SIG-M5 (cell line): ENCODE results near the gene NCOA1.
"Not testable (repeated sequence)": the region's sequence is repeated elsewhere in the genome, so short reads cannot be mapped to it uniquely, and the experiment has no call there.

Experiments
- DNase-seq: peaks from one replicate; lab custom pipeline; 2025; lab: John Stamatoyannopoulos, UW

The NCOA1 gene

DNA sequence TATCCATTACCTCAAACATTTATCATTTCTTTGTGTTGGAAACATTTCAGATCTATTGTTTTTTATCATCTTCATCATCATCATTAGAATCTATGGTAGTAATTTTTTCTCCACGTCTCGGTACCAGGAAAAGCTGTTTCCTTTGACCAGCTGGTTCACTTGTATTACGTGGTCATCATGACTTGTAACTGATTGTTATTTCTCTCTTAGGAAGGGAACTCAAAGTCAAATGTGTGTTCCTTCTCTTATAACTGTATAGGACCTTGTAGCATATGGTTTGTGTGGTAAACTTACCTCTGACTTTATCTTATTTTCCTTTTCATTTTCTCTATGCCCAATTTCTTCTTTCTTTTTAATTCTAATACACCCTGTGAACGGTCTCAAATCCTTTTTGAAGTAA lies 16.5 kb downstream of the NCOA1 start:
- no peak for DNase-seq

DNA sequence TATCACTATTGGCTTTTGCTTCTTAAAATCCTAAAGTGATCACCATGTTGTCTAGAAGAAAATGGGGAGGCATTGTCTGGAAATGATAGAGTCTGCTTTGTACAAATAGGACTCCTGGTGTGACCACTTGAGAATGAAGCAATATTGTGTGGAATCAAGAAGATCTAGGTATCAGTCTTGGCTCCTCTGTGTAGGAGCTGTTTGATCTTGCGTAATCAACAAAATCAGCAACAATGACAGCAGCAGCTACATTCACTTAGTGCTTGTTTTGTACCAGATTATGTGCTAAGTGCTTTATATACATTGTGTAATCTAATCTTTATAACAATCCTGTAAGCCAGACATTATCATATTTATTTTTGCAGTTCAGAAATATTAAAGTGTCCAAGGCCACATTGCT lies 17.8 kb downstream of the NCOA1 start:
- no peak for DNase-seq

DNA sequence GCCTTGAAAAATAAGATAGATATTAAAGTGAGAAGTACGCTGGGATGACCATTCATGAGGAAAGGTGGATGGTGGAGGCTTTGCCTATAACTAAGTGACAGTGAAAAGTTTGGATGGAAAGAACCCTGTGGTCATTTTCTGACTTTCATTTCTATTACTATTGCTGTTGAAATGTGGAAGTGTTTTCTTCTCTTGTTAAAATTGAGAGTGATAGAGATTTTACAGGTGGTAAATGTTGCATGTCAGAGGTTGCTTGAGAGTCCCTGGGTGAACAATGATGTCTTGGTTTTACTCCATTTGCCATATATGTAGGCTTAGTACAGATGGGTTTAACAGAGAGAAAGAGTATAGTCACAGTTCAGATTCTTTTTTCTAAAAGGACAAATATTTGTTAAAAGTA lies 18.4 kb downstream of the NCOA1 start:
- no peak for DNase-seq

DNA sequence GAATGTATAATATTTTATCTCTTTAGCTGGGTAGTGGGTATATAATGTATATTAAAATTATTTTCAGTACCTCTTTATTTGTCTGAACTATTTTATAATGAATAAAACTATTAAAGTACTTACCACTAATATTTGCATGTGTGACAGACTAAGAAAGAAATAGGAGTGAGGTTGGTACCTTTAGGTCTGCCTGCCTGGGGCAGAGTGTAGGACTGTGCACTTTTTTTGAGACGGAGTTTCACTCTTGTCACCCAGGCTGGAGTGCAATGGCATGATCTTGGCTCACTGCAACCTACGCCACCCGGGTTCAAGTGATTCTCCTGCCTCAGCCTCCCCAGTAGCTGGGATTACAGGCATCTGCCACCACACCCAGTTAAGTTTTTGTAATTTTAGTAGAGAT lies 18.8 kb downstream of the NCOA1 start:
- DNase-seq: no peak

DNA sequence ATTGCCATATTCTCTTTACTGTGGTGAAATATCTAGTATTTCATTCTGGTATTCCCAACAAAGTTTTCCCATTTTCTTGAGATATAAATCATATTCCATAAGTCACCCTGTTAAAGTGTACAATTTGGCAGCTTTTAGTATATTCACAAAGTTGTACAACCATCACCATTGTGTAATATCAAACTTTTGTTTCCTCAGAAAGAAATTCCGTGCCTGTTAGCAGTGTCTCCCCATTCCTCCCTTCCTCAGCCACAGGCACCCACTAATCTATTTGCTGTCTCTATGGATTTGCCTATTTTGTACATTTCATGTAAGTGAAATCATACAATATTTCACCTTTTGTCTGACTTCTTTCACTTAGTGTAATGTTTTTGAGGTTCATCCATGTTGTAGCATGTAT lies 19.7 kb downstream of the NCOA1 start:
- no peak for DNase-seq

DNA sequence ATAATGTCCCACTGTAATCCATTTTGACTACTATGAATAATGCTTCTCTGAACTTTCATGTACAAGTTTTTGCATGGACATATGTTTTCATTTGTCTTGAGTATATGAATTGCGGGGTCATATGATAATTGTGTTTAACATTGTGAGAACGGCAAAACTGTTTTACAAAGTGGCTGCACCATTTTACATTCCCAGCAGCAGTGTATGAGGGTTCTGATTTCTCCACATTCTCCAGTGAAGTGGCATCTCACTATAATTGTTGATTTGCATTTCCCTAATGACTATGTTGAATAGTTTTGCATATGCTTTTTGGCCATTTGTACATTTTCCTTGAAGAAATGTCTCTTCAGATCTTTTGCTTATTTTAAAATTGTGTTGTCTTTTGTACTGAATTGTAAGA lies 20.1 kb downstream of the NCOA1 start:
- no peak for DNase-seq

DNA sequence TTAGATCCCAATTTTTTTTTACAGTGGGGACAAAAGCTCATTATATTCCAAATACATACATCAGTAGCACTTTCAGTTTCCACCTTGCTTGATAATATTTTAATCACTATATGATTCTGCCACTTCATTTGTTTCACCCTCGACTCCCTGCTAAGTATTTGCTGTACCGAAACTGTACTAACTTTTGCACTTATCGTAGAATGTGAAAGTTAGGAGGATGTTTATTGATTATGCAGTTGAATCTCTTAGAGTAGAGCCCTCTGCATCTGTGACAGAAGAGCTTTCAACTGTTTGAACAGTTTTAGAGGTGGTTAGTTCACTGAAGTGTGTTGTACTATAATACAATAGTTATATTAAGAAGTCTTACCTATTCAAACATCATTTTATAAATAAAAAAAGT lies 20.8 kb downstream of the NCOA1 start:
- no peak for DNase-seq

DNA sequence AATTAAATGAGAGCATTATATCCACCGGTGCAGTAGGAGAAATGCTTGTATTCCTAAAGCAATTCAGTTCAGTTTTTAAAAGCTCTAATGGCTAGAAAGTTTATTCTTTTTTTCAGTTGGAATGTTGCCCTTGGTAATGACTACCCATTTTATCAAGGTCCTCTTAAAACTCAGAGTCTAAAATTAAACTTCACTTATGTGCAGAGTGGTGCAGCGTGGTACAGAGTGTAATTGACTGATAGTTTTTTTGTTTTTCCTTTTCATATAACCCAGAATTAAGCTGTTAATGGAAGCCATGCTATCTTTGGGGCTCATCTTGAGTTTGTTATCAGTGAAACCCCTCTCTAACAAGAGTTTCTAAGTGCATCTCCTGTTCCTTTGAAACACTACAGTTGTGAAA lies 21.4 kb downstream of the NCOA1 start:
- DNase-seq: no peak

DNA sequence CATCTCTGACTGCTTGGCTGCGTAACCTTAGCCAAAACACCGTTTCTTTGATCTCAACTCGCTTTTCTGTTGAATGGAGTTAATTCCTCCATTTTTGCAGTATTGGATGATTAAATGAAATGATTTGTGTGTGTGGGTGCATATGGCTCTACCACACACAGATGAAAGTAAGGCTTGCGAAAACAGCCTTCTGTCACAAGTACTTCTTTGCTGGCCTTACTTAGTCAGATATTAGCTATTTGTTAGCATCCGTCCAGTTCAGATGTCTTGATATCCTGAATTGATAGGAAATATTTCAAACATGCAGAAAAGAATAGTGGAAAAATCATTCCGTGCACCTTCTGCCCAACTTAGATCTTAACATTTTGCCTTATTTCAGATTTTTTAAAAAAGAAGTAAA lies 21.8 kb downstream of the NCOA1 start:
- DNase-seq: no peak

DNA sequence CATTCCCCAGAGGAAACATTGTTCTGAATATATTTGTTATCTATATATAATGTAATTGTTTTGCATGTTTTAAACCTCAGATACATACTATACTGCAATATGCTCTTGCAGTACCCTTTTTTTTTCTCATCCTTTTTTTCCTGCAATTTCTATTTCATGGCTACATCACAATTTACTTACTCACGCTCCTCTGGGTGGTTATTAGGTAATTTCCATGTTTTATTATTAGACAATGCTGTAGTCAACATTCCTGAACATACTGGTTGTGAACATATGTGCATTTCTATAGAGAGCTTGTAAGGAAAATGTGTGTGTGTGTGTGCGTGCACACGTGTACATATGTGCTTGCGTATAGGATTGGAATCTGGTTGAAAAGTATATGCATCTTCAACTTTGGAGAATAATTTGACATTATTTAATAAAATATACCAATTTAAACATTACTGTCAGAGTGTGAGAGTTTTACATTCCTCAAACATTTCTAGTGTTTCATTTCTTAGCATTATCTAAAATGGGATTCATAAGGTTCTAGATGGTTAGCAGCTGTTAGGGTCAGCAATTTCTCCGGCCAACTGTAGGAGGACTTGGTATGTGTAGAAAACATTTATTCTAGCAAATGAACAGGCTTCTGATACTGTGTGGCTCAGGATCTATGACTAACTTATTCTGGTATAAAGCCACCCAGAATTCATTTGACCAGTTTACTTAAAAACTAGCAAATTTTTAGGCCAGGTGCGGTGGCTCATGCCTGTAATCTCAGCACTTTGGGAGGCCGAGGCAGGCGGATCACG lies 22.4 kb downstream of the NCOA1 start:
- DNase-seq: no peak

DNA sequence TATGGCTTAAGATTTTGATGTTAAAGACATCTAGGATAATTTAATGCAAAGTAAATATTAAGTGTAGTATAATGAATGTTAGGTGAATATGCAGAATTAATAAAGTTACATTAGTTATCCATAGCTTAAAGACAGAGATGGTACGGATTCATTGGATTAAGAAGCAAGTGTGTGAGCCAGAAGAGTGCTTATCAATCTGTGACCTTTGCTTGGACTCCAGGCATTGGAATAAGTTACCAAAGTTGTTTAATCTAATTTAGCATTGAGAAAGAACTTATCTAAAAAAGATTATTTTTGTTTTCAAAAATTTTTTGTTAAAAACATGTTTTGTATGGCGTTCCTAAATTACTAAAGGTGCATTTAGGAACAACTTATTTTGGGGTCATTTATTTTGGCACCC lies 23.8 kb downstream of the NCOA1 start:
- no peak for DNase-seq

DNA sequence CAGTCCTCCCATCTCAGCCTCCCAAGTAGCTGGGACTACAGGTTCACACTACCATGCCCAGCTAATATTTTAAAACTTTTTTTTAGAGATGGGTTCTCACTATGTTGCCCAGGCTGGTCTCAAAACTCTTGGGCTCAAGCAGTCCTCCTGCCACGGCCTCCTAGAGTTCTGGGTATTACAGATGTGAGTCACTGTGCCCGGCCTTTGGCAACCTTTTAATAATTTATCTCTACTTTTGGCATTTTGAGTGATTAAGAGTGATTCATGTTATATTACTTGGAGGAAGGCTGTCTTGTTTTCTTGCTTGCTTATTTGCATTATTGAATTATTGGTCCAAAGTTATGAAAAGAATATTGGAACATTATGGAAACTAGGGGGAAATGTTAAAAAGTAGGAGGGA lies 24.3 kb downstream of the NCOA1 start:
- no peak for DNase-seq

DNA sequence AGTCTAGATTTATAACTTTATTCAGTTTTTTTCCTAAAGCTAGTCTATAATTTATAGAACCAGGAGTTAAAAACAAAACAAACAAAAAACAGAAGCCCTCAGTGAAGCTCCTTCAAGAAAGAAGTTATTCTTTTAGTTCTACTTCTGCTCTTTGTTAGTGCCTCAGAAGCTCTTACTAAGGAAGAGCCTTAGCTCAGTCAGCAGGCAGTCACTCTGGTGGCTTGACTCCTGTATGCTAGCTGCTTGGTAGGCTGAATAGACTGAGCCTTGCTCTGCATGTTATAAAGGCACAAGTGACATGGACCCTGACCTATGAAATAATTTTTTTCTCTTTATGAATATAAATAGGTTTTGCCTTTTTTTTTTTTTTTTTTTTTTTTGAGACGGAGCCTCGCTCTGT lies 24.8 kb downstream of the NCOA1 start:
- DNase-seq: no peak

DNA sequence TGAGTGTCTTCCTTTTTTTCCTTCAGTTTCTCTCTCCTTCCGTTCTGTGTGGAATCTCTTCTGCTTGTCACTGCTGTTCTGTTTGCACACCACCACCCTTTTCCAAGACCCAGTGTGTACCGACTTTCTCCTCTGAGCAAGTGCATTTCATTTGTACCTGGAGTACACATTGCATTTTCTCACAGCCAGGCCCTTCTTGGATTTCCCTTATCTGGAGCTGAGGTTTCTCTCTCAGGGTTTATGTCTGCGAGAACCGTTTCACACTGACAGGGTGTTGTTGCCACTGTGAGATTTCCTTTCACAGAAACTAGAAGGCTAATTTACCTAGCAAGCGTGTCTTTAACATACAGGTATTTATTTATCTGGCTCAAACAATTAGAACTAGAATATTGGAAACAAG lies 26.2 kb downstream of the NCOA1 start:
- DNase-seq: no peak

DNA sequence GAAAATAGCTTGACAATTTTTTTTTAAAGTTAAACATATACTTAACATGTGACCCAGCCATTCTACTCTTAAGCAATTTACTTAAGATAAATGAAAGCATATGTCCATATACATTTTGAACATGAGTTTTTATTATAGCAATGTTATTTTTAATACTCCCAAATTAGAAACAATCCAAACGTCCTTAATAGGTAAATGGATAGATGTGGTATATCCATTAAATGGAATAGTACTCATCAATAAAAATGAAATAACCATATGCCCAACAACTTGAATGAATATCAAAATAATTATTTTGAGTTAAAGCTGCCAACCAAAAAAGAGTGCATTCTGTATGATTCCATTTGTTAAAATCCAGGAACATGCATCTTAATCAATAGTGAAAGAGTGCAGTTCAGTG lies 29.1 kb downstream of the NCOA1 start:
- no peak for DNase-seq

DNA sequence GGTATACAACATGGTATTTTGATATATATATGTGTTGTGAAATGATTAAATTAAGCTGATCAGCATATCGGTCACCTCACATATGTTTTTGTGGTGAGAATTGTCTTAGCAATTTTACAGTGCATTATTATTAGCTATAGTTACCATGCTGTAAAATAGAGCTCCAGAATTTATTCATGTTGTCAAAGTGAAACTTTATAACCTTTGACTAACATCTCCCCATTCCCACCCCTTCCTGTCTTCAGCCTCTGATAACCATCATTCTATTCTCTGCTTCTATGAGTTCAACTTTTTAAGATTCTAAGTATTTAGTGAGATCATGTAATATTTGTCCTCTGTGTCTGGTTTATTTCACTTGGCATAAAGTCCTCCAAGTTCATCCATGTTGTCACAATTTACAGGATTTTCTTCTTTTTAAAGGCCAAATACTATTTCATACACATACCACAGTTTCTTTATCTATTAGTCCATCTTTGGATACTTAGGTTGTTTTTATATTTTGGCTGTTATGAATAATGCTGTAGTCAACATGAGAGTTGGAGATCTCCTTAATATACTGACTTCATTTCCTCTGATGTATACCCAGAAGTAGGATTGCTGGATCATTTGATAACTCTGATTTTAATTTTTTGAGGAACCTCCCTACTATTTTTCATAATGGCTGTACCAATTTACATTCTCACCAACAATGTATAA lies 30.3 kb downstream of the NCOA1 start:
- DNase-seq: no peak

DNA sequence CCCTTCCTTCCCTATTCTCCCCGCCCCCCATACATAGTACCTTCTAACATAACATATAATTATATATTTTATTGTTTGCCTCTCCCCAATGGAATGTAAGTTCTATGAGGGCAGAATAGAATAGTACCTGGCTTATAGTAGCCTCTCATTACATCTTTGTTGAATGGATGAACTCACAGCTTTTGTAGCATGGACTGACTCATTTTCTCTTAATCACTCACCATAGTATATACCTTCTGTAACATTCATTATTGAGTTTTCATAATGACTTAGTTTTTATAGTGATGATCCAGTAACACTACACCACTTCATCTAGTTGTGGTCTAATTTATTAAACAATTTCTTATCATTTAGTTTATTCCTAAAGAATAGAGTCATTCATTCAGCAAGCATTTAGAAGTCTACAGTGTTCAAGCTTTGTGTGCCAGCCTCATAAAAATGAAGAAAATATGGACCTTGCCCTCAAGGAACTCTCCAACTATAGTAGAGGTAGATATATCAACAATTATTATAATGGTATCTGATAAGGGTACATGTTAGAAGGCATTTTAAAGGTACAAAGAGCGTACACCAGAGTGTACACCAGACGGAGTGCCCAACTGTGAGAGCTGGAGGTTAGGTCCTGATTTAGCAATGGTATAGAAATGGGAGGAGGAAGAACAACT lies 31.1 kb downstream of the NCOA1 start:
- no peak for DNase-seq

DNA sequence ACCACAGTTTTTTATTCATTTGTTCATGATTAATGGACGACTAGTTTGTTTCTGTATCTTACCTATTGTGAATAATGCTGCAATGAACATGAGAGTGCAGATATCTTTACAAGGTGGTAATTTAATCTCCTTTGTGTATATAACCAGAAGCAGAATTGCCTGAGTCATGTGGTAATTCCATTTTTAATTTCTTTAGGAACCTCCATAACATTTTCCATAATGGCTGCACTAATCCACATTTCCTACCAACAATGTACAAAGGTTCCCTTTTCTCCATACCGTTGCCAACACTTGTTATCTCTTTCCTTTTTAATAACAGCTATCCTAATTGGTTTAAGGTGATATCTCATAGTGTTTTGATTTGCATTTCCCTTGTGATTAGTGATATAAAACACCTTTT lies 36.5 kb downstream of the NCOA1 start:
- DNase-seq: no peak

DNA sequence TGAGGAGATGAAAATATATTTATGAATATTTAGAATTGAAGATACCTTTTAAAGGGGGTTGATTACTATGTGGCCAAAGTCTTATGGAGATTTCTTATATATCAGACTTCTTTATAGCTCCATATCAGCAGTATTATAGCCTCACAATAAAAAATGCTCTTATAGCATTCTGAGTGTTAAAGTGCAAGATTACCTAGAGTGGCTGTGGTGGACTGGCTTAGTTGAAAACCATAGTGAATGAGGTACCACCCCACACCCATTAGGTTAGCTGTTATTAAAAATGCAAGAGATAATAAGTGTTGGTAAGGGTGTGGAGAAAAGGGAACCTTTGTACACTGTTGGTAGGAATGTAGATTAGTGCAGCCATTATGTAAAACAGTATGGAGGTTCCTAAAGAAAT lies 39.7 kb downstream of the NCOA1 start:
- no peak for DNase-seq

DNA sequence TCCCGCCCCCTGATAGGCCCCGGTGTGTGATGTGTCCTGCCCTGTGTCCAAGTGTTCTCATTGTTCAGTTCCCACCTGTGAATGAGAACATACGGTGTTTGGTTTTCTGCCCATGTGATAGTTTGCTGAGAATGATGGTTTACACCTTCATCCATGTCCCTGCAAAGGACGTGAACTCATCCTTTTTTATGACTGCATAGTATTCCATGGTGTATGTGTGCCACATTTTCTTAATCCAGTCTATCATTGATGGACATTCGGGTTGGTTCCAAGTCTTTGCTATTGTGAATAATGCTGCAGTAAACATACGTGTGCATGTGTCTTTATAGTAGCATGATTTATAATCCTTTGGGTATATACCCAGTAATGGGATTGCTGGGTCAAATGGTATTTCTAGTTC lies 40.6 kb downstream of the NCOA1 start:
- DNase-seq: not testable (repeated sequence)

DNA sequence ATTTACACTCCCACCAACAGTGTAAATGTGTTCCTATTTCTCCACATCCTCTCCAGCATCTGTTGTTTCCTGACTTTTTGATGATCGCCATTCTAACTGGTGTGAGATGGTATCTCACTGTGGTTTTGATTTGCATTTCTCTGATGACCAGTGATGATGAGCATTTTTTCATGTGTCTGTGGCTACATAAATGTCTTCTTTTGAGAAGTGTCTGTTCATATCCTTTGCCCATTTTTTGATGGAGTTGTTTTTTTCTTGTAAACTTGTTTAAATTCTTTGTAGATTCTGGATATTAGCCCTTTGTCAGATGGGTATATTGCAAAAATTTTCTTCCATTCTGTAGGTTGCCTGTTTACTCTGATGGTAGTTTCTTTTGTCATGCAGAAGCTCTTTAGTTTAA lies 41.0 kb downstream of the NCOA1 start:
- DNase-seq: not testable (repeated sequence)

DNA sequence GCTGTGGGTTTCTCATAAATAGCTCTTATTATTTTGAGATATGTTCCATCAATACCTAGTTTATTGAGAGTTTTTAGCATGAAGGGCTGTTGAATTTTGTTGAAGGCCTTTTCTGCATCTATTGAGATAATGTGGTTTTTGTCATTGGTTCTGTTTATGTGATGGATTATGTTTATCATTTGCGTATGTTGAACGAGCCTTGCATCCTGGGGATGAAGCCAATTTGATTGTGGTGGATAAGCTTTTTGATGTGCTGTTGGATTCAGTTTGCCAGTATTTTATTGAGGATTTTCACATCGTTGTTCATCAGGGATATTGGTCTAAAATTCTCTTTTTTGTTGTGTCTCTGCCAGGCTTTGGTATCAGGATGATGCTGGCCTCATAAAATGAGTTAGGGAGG lies 42.5 kb downstream of the NCOA1 start:
- not testable (repeated sequence) for DNase-seq

DNA sequence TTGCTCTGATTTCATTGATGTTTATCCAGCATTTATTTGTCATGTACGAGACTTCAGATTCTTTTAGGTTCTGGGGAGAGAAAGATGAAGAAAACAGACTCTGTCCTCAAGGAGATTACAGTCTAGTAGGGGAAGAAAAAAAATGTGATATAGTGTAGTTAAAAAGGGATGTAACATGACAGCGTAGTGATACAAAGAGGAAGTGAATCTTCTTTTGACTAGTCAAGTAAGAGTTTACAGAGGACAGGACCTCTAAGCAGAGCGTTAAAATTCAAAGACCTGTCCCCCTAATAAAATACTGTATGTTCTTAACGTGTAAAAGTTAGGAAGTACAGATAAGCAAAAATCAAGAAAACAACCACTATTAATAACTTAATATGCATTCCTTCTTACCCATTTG lies 47.7 kb downstream of the NCOA1 start:
- peak; percentile 59 for DNase-seq
